Measurements from ENCODE around the gene C3orf22.

DNA sequence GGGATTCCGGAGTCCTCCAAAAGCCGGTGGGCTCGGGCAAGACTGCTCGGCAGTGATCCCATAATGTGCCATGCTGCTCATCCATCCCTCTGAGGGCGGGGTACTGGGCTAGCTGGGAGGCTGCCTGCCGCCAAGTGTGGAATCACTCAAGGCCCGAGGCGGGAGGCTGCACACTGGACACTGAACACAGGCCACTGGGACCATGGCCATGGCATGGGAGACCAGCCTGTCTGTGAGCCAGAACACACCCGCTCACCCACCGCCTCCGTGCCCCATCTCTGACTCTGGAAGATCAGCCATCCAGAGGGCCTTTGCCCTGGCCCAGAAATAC, 1.4 kb downstream of the C3orf22 start:
- TF ChIP-seq, protein P1, sequence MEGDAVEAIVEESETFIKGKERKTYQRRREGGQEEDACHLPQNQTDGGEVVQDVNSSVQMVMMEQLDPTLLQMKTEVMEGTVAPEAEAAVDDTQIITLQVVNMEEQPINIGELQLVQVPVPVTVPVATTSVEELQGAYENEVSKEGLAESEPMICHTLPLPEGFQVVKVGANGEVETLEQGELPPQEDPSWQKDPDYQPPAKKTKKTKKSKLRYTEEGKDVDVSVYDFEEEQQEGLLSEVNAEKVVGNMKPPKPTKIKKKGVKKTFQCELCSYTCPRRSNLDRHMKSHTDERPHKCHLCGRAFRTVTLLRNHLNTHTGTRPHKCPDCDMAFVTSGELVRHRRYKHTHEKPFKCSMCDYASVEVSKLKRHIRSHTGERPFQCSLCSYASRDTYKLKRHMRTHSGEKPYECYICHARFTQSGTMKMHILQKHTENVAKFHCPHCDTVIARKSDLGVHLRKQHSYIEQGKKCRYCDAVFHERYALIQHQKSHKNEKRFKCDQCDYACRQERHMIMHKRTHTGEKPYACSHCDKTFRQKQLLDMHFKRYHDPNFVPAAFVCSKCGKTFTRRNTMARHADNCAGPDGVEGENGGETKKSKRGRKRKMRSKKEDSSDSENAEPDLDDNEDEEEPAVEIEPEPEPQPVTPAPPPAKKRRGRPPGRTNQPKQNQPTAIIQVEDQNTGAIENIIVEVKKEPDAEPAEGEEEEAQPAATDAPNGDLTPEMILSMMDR (conservative IDR thresholded peaks at IDR 0.05 in 1 of 2, IDR thresholded peaks at IDR 0.05 in 1 of 2; ENCODE audit: low read depth in 1 of 2, low read length in 2 of 2): no peak
- no peak for TF ChIP-seq EZH2 (IDR thresholded peaks at IDR 0.05; ENCODE audit: low read length, missing control alignments)
